GM12872 (cell line): Measurements from ENCODE around the gene NCKAP5.

Experiments
- CTCF ChIP-seq: IDR thresholded peaks from 3 replicates; pipeline ENCODE4 v1.5.1; 2011; ENCODE audit warnings: low read depth, mild to moderate bottlenecking, low read length, moderate library complexity; ENCODE audit not compliant: insufficient read depth

The NCKAP5 gene

DNA sequence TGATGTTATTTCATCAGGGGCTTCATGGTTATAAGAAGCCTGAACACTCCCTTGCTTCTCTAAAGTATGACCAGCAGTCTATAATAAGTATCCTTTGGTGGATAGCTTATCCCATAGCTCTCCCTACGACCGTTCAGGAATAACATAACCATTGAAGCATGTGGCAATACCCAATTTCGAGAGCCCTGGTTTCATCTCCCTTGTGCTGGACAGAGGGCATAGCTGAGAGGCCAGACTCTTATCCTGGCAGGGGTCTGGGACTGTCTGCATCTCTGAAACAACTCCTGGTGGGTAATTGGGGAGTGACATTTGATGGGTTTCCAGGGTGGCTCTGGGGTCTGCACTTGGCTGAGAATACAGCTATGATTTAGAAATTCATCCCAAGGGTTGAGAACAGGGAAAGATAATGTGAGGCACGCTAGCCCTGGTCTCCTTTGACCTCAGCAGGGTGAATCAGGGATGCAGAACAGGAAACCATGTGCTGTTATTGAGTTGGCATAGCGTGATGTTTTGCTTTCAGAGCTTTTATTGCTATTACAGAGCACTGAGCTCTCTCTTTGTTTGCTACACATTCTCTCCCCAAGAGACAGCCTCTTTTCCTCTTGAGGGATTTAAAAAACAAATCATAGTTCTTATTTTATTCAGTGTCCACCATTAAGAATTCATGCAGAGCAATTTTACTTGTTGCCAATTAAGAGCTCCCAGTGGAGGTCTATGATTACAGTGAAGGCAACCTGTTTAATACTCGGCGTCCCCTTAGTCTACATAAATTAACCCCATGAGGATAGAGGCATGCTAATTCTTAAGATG, 274.5 kb downstream of the NCKAP5 start:
- no peak for TF ChIP-seq CTCF

- TF ChIP-seq CTCF: no peak
Observed at GRCh38 chr2:133292259-133292658, 276.0 kb downstream of the NCKAP5 start.

GRCh38 chr2:133287709-133288108, 280.6 kb downstream of the NCKAP5 start:
- TF ChIP-seq CTCF: no peak

DNA sequence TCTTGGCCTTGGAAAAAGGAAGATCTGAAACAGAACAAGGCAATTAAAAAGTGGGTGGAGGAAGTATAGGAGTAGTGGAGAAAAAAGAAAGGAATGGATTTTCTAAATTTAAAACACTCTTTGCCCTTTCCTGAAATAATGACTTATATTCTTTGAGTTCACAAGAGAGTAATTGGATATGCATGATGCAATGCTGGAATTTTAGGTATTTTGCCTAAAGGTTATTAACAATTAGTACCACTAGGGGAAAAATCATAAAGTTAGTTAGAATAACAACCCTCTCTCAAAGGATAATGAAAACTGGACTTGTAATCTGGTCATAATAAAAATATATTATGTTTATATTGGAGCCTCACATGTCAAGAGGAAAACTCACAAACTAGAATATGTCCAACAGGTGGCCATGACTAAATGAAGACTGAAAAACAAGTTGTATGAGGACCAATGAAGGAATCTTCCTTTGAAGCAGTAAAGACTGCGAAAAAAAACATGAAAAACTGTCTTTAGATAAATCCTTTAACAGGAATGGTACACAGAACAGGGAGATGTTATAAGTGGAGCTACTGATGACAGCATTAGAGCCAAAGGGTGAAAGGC, 281.8 kb downstream of the NCKAP5 start:
- no peak for TF ChIP-seq CTCF

GRCh38 chr2:133273031-133273430, 295.2 kb downstream of the NCKAP5 start:
- TF ChIP-seq CTCF: no peak

DNA sequence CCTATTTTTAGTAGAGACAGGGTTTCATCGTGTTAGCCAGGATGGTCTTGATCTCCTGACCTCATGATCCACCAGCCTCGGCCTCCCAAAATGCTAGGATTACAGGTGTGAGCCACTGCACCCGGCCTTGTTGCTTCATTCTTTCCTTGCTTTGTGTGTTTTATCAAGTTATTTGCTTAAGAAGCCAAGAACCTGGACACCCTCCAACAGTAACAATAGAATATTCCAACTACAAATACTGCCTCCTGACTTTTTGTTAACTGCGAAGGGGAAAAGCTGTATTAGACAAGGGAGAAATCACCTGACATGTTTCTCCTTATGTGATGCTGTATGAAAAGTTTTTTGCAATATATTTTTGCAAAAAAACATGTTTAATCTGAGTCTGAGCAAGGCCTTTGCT, 297.2 kb downstream of the NCKAP5 start:
- TF ChIP-seq CTCF: no peak

DNA sequence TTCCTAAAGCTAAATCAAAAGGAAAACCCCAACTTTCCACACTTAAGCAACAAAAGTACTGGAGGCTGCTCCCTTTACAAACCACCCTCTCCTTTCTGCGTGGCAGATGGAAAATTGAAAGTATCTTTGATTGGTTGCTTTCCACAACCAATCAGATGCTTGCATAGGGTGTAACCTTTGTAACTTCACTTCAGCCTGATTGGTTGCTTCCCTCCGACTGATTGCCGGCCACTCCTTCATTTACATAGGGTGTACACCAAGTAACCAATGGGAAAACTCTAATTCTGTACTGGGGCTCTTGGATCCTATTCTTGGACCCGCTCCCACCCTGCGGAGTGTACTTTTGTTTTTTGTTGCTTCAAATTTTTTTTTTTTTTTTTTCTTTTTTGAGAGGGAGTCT, 297.7 kb downstream of the NCKAP5 start:
- no peak for TF ChIP-seq CTCF
